Measurements from ENCODE around the gene FUOM.
"Not testable (repeated sequence)": the region's sequence is repeated elsewhere in the genome, so short reads cannot be mapped to it uniquely, and the experiment has no call there.

DNA sequence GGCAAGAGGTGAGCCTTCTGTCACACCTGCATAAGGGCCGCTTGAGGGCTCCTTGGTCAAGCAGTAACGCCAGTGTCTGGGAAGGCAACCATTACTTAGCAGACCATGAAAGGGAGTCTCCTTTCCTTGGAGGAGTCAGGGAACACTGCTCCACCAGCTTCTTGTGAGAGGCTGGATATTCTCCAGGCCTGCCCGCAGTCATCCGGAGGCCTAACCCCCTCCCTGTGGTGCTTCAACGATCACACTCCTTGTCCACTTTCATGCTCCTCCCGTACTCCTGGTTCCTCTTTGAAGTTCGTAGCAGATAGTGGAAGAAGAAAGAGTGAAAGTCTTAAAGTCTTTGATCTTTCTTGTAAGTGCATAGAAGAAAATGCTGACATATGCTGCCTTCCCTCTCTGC is 9.6 kb upstream of the FUOM start:
- TF ChIP-seq, protein P1, sequence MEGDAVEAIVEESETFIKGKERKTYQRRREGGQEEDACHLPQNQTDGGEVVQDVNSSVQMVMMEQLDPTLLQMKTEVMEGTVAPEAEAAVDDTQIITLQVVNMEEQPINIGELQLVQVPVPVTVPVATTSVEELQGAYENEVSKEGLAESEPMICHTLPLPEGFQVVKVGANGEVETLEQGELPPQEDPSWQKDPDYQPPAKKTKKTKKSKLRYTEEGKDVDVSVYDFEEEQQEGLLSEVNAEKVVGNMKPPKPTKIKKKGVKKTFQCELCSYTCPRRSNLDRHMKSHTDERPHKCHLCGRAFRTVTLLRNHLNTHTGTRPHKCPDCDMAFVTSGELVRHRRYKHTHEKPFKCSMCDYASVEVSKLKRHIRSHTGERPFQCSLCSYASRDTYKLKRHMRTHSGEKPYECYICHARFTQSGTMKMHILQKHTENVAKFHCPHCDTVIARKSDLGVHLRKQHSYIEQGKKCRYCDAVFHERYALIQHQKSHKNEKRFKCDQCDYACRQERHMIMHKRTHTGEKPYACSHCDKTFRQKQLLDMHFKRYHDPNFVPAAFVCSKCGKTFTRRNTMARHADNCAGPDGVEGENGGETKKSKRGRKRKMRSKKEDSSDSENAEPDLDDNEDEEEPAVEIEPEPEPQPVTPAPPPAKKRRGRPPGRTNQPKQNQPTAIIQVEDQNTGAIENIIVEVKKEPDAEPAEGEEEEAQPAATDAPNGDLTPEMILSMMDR (IDR thresholded peaks at IDR 0.05; ENCODE audit: extremely low read depth in 1 of 2, insufficient read depth in 1 of 2, low read depth in 1 of 2, low read length in 2 of 2) = not testable (repeated sequence)
- not testable (repeated sequence) for TF ChIP-seq EZH2 (IDR thresholded peaks at IDR 0.05; ENCODE audit: borderline replicate concordance, low read depth, low read length, severe bottlenecking)

Data from endothelial cell of umbilical vein (primary cell).